GM12892 (cell line): Measurements from ENCODE around the gene ZNF423.

ENCODE experiments used
- DNase-seq: peaks from one replicate; pipeline ENCODE4 v3.0.0; 2011; ENCODE audit not compliant: insufficient read length
- FAIRE-seq: peaks from 2 replicates; lab custom pipeline; 2011; peaks lifted over from hg19 to GRCh38; lab: Jason Lieb, UNC
- POLR2A ChIP-seq: IDR thresholded peaks from 2 replicates; pipeline ENCODE4 v1.6.1; 2011; ENCODE audit warnings: low read depth, low read length, control low read depth
- POLR2AphosphoS5 ChIP-seq: IDR thresholded peaks from 2 replicates; pipeline ENCODE4 v1.6.1; 2011; ENCODE audit warnings: low read depth, low read length, control low read depth
- TAF1 ChIP-seq: IDR thresholded peaks from 2 replicates; pipeline ENCODE4 v1.6.1; 2011; ENCODE audit warnings: low read depth, mild to moderate bottlenecking, control low read depth, low read length, borderline replicate concordance

ZNF423 gene

GRCh38 chr16:49531931-49532840 is 323.7 kb downstream of the ZNF423 start:
- FAIRE-seq: no peak
- no peak for TF ChIP-seq POLR2AphosphoS5
- TF ChIP-seq POLR2A: no peak
- no peak for TF ChIP-seq TAF1
- DNase-seq: no peak

DNA sequence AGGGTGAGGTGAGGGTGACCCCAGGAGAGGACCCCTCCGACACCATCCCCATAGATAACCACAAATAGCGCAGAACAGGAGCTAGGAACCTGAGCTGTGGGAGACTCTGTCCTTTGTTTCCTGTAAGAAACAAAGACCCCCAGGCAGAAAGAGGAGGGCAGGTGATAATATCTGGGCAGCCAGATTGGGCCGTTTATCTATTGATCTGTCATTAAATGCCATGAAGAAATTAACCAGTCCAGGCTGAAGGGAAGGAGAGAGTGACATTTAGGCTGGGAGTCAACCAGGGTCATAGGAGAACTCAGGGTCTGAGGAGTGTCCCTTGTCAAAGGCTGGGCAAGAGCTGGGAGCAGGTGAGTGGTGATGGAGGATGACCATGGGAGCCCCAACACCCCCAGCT is 324.5 kb downstream of the ZNF423 start:
- FAIRE-seq (no peak), DNase-seq (no peak)
- no peak for TF ChIP-seq TAF1
- no peak for TF ChIP-seq POLR2AphosphoS5
- no peak for TF ChIP-seq POLR2A

- DNase-seq (no peak), FAIRE-seq (peak; percentile 14)
- no peak for TF ChIP-seq POLR2AphosphoS5
These were observed 325.4 kb downstream of the ZNF423 start for GRCh38 chr16:49530427-49530970.

DNA sequence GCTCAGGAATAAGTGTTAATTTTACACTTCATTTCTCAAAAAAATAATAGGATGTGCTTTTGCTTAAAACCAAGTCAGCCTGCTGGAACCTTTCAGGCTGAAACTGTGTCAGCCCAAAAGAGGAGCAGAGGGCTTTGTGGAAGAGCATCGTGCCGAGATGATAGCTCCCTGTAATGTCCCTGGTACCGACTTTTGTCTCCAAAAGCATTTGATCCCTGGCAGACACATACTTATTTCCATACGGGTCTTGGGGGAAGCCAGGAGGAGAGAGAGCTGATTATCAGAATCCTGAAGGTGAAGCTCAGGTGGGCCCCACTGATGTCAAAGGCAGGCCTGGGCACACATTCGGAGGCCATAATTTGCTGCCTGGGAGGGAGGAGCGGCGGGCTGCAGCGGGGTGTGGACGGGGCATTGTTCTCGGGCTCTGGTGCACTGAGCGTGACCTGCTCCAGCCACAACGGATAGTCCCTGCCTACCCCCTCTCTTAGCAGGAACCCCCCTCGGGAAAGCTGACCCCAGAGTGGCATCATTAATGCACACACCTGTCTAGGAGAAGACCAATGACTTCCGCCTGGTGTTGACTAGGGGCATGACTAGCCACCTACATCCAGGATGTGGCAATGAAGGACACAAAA is 326.4 kb downstream of the ZNF423 start:
- peak; percentile 84 for FAIRE-seq
- TF ChIP-seq POLR2AphosphoS5 (no peak), POLR2A (no peak), TAF1 (no peak)

DNA sequence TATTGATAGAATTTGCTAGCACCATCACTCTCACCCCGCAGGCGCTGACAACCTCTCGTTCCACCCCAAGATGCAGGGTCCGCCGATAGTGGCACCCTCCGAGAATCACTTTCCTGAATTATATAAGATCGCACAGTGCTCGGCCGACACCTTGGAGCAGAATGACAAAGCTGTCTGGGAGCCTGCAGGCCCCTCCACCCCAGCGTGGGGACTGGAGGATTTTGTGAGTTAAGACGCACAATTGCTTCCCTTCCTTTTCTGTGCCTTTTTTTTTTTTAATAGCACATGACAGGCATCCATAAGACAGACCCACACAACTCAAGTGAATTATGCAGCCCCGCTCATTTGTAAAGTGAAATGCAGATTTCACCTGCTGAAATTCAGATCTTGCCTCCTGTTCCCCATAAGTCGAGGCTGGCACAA is 327.0 kb downstream of the ZNF423 start:
- DNase-seq (no peak), FAIRE-seq (peak; percentile 74)
- no peak for TF ChIP-seq POLR2AphosphoS5
- TF ChIP-seq POLR2A: no peak
- no peak for TF ChIP-seq TAF1

More for the DNA sequence above, 326.4 kb downstream of the ZNF423 start:
- DNase-seq: no peak

GRCh38 chr16:49528060-49528865 is 327.6 kb downstream of the ZNF423 start:
- no peak for TF ChIP-seq TAF1
- no peak for TF ChIP-seq POLR2A
- no peak for TF ChIP-seq POLR2AphosphoS5
- peak; percentile 53 for FAIRE-seq
- no peak for DNase-seq

DNA sequence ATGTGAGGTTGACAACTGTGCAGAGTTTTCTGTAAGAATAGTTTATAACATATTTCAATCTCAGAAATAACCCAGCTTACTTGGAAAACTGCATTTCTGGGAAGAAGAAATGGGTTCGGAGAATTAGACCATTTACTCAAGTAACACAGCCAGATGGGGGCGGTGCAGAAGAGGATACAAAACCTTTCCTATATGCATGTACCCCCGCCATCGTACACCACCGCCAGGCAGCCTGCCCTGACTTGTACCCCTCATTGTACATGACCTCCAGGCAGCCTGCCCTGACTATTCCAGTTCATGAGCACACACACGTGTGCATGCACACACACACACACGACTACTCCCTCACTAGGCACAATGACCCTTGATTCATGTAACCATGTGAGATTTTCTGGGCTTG is 328.3 kb downstream of the ZNF423 start:
- FAIRE-seq (peak; percentile 56), DNase-seq (no peak)
- no peak for TF ChIP-seq TAF1
- TF ChIP-seq POLR2A: no peak
- TF ChIP-seq POLR2AphosphoS5: no peak

GRCh38 chr16:49526860-49527365 is 329.0 kb downstream of the ZNF423 start:
- no peak for TF ChIP-seq POLR2AphosphoS5
- TF ChIP-seq POLR2A: no peak
- no peak for TF ChIP-seq TAF1
- FAIRE-seq (no peak), DNase-seq (no peak)

DNA sequence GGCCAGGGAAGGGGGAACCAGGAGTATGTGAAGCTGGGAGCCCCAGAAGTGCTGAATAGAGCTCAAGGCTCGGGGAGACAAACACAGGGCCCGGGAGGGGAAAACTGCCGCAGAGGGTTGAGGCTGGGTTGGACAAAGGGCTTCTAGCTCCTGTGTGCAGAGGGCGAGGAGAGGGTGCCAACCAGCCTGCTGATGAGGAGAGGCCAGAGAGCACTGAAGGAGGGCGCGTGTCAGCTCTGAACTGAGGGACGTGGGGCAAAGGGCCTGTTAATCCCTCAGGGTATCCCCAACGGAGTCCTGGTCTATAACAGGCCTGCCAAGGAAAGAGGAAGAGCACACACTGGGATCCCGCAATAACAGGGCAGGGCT is 331.0 kb downstream of the ZNF423 start:
- FAIRE-seq: no peak
- DNase-seq: no peak
- TF ChIP-seq TAF1 (no peak), POLR2AphosphoS5 (no peak), POLR2A (no peak)

DNA sequence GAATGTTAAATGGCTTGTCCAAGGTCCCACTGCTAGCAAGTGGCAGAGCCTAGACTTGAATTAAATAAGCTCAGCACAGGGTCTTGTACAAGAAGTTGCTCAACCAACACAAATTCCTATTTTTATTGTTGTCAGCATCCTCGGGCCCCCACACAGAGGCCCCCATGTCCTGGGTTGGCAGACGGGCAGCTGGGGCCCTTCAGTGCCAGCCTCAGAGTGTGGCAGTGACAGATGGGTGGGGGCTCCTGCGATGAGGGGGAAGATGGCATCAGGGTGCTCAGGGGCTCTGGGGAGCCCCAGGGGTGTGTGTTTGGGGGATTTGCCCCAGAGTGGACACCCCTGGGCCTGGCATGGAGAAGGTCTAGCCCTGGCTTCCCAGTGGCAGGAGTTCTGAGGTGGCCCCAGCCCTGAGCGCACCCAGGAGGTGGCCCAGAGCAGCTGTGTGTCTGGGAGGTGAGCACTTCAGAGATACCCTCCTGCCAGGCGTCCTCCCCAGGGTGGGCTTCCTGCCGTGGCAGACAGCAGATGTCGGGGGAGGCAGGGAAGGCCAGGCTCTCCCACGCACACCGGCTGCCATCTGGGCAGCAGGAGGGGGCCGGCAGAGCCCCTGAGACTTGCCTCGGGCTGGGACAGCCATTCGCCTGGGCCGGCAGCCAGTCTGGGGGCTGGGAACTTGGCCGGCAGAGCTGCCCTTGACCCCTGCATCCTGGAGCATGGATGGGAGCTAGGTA is 331.5 kb downstream of the ZNF423 start:
- no peak for FAIRE-seq

More for the DNA sequence above, 331.5 kb downstream of the ZNF423 start:
- TF ChIP-seq TAF1 (no peak), POLR2A (no peak), POLR2AphosphoS5 (no peak)
- no peak for DNase-seq
